GM04503 (cell line): ENCODE measurements around the gene DDX39A.
"Not testable (repeated sequence)": the region's sequence is repeated elsewhere in the genome, so short reads cannot be mapped to it uniquely, and the experiment has no call there.

Source experiments
- DNase-seq: peaks from one replicate; pipeline ENCODE4 v3.0.0-alpha.2; 2012; ENCODE audit warnings: low read depth

The DDX39A gene

DNA sequence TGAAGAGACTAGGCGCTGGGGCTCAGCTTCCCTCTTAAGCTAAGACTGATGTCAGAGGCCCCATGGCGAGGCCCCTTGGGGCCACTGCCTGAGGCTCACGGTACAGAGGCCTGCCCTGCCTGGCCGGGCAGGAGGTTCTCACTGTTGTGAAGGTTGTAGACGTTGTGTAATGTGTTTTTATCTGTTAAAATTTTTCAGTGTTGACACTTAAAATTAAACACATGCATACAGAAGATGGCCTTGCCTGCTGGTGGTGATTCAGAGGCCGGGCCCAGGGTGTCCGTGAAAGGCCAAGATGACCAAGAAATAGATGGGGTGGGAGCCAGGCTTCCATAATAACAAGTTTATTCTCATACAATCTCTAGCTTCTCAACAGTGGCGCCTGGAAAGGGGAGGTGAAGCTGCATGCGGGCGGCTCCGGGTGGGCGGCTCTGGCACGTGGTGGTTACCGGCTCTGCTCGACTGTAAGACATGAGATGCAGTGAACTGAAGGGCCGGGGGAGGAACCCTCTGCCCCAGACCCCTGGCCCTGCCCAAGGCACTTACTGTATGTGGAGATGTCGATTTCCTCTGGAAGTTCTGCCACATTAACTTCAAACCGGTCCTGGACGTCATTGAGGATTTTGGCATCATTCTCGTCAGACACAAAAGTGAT lies 10.5 kb downstream of the DDX39A start:
- DNase-seq: no peak

DNA sequence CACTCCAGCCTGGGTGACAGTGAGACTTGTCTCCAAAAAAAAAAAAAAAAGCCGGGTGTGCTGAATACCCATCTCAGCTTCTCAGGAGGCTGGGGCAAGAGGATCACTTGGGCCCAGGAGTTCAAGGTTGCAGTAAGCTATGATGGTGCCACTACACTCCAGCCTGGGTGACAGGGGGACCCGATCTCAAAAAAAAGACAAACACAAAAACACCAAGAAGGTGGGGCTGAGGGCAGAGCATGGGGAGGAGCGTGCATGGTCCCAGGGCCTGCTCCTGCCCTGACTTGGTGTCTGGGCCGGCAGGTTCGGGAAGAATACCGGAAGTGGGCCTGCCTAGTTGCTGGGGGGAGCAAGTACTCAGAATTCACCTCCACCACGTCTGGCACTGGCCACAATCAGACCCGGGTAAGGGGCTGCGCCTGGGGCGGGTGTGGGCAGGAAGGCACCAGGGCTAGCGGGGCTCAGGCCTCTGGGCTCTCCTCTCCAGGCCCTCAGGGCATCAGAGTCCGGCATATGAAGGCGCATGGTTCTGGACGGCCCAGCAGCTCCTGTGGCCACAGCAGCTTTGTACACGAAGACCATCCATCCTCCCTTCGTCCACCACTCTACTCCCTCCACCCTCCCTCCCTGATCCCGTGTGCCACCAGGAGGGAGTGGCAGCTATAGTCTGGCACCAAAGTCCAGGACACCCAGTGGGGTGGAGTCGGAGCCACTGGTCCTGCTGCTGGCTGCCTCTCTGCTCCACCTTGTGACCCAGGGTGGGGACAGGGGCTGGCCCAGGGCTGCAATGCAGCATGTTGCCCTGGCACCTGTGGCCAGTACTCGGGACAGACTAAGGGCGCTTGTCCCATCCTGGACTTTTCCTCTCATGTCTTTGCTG lies 11.3 kb downstream of the DDX39A start:
- DNase-seq: no peak

GRCh38 chr19:14406645-14407401 lies 12.3 kb downstream of the DDX39A start:
- DNase-seq: no peak

DNA sequence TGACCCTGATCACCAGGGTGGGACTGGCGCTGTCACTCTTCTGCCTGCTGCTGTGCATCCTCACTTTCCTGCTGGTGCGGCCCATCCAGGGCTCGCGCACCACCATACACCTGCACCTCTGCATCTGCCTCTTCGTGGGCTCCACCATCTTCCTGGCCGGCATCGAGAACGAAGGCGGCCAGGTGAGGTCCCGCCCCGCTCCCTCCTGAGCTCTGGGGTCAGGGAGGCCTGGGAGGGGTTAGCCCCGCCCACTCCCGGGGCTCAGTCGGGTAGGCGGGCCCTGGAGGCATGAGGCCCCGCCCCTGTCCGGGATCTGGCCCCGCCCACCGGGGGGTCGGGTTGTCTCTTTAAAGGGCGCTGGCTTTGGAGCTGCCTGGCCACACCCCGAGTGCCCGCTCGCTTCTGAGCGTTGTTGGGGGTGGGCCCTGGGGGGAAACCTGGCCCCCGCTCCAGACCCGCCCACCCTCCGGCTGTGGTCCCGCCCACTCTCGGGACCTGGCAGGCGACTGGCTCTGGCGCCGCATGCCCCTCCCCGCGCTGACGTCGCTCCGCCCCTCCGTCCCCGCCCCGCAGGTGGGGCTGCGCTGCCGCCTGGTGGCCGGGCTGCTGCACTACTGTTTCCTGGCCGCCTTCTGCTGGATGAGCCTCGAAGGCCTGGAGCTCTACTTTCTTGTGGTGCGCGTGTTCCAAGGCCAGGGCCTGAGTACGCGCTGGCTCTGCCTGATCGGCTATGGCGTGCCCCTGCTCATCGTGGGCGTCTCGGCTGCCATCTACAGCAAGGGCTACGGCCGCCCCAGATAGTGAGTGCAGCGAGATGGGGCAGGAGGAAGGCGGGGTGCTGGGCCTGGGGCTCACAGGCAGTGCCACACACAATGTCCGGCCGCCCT lies 13.1 kb downstream of the DDX39A start:
- DNase-seq: no peak

GRCh38 chr19:14405380-14405757 lies 13.8 kb downstream of the DDX39A start:
- no peak for DNase-seq

GRCh38 chr19:14404312-14404711 lies 14.8 kb downstream of the DDX39A start:
- DNase-seq: no peak

DNA sequence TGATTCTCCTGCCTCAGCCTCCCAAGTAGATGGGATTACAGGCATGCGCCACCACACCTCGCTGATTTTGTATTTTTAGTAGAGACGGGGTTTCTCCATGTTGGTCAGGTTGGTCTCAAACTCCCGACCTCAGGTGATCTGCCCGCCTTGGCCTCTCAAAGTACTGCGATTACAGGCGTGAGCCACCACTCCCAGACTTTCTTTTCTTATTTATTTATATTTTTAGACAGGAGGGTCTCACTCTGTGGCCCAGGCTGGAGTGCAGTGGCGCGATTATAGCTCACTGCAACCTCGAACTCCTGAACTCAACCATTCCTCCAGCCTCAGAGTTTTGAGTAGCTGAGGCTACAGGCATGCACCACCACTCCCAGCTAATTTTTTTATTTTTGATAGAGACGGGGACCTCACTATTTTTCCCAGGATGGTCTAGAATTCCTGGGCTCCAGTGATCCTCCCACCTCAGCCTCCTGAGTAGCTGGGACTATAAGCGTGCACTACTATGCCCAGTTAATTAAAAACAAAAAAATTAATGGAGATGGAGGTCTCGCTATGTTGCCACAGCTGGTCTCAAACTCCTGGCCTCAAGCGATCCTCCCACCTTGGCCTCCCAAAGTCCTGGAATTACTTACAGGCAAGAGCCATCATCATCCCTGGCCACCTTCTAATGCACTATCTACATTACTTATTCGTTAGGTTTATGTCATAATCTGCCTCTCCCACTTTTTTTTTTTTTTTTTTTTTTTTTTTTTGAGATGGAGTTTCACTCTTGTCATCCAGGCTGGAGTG lies 15.8 kb downstream of the DDX39A start:
- not testable (repeated sequence) for DNase-seq

GRCh38 chr19:14402332-14403144 lies 16.6 kb downstream of the DDX39A start:
- DNase-seq: no peak

DNA sequence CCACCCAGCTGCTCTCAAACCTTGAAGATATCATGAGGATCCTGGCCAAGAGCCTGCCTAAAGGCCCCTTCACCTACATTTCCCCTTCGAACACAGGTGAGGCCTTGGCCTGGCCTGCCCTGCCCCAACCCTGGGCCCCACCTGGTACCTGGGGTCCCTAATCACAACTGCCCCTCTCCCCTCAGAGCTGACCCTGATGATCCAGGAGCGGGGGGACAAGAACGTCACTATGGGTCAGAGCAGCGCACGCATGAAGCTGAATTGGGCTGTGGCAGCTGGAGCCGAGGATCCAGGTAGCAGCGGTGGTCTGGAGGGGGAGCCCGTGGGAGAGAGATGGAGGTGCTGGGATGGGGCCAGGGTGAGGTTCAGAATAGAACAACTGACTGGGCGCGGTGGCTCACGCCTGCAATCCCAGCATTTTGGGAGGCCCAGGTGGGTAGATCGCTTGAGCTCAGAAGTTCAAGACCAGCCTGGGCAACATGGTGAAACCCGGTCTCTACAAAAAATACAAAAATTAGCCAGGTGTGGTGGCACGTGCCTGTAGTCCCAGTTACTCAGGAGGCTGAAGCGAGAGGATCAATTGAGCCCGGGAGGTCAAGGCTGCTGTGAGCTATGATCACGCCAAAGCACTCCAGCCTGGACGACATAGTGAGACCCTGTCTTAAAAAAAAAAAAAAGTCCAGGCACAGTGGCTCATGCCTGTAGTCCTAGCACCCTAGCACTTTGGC lies 17.5 kb downstream of the DDX39A start:
- DNase-seq: no peak

- DNase-seq: no peak
Observed at GRCh38 chr19:14400951-14401431, 18.1 kb downstream of the DDX39A start.

- DNase-seq: not testable (repeated sequence)
Observed at GRCh38 chr19:14397168-14397567, 22.0 kb downstream of the DDX39A start.

GRCh38 chr19:14396730-14397129 lies 22.4 kb downstream of the DDX39A start:
- not testable (repeated sequence) for DNase-seq

DNA sequence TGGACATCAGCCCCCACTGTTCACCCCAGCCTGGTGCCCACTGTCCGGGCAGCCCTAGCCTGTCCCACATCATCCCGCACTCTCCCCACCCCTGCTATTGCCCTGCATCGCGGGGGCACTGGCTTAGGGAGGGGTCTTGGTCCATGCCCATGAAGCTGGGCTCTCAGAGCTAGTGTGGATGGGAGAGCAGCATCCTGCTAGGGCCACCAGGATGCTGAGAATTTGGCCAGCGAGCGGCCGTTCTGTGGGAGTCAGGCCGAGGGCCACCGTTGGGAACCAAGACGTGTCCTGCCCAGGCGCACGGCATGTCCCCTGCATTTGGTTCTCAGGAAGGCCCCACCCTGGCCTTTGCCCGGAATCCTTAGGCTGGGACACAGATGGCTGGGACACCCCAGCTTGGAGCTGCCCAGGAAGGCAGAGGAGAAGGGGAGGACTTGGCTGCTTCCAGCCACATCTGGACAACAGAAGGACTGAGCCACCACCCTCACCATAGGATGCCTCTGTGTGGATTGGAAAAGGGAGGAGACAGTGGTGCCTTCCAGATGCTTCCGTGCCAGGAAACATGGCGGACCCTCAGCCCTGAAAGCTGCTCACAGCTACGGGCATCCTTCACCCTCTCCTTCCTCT lies 23.3 kb downstream of the DDX39A start:
- no peak for DNase-seq

DNA sequence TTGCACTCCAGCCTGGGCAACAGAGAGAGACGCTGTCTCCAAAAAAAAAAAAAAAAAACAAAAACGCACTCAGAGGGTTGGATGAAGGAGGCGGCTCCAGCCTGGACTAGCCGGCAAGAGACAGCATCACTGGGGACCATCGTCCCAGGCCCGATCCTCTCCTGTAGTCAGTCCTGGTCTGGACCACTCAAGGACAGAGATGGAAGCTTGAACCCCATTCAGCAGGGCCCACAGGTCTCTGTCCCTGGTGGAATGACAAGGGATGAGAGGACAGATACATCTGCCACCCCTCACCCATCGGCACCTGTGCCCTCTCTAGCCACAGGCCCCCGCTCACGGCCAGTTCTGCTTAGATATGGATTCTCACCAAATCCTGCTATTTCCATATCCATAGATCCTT lies 23.9 kb downstream of the DDX39A start:
- DNase-seq: no peak

DNA sequence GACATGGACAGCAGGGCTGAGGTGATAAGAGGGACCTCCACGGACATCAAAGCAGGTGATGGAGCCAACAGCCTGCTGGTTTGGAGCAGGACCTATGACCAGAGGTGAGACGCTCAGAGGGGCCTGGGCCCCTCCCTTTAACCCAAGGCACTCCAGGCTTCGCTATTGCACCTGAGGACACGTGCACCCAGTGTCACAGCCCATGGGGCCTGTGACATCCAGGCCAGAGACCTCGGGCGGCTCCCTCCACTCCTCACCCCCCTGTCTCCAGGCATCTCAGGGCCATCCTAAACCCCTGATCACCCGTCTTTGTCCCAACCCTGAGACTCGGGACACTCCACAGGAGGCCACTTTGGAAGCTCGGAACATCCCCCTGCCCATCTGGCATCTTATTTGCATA lies 25.0 kb downstream of the DDX39A start:
- DNase-seq: no peak

DNA sequence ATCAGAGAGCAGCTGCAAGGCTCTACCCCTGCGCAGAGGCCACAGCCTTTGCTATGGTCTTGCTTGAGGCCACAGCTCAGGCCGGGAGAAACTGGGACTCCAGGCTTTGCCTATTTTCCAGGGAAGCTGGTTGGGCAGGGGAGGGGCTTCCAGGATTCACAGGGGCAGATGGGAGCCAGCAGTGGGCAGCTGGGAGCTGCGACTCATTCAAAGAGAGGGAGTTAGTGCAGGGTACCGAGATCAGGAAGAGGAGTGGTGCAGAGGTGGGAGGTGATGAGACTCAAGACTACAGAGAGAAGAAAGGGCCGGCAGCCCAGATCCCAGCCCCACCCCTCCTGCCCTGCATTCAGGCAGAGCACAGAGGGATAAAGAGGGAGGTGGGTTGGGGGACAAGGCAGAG lies 25.8 kb downstream of the DDX39A start:
- no peak for DNase-seq

DNA sequence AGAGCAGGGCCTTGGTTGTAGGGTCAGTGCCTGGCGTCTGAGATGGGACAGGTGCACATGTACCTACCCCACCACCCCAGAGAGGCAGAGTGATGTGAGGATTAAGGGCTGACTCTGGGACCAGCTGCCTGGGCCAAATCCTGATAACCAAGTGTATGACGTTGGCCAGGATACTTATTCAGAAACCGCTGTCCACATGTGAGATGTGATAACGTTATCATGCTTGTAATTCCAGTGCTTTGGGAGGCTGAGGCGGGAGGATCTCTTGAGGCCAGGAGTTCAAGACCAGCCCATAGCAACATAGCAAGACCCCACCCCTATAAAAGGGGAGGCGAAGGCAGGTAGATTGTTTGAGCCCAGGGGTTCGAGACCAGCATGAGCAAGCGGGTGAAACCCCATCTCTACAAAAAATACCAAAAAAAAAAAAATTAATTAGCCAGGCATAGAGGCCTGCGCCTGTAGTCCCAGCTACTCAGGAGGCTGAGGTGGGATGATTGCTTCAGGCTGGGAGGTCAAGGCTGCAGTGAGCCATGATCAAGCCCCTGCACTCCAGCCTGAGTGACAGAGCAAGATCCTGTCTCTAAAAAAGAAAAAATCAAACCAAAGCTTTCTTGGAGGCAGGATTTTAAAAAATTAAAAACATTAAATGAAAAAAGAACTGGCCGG lies 27.9 kb downstream of the DDX39A start:
- DNase-seq: no peak

- no peak for DNase-seq
Observed at GRCh38 chr19:14390548-14390947, 28.6 kb downstream of the DDX39A start.
